ENCODE results near the gene ULK3. TPM values are rescaled to one million over a fixed set of nuclear protein-coding genes. Genes with fewer than 3 reads are reported as not detected.

ULK3 gene
- polyA plus RNA-seq, 4 donors = 29.3 to 35.1 (median 30.0) TPM

- no peak for DNase-seq (ENCODE audit: low read depth in 4 of 4, low spot score in 3 of 4)
Observed at GRCh38 chr15:74868059-74868458, 25.1 kb upstream of the ULK3 start.

GRCh38 chr15:74867466-74868038, 24.6 kb upstream of the ULK3 start:
- DNase-seq (ENCODE audit: low read depth in 4 of 4, low spot score in 3 of 4) = no peak

- DNase-seq (ENCODE audit: low read depth in 4 of 4, low spot score in 3 of 4) = no peak
Observed at GRCh38 chr15:74866090-74866489, 23.1 kb upstream of the ULK3 start.

GRCh38 chr15:74865316-74865715, 22.4 kb upstream of the ULK3 start:
- DNase-seq (ENCODE audit: low read depth in 4 of 4, low spot score in 3 of 4) = no peak

- DNase-seq (ENCODE audit: low read depth in 4 of 4, low spot score in 3 of 4) = no peak
Observed at GRCh38 chr15:74864296-74864695, 21.3 kb upstream of the ULK3 start.

- no peak for DNase-seq (ENCODE audit: low read depth in 4 of 4, low spot score in 3 of 4)
Observed at GRCh38 chr15:74863239-74864056, 20.5 kb upstream of the ULK3 start.

- DNase-seq (ENCODE audit: low read depth in 4 of 4, low spot score in 3 of 4) = no peak
Observed at GRCh38 chr15:74858369-74858740, 15.4 kb upstream of the ULK3 start.

- DNase-seq (ENCODE audit: low read depth in 4 of 4, low spot score in 3 of 4) = no peak
Observed at GRCh38 chr15:74857671-74858368, 14.9 kb upstream of the ULK3 start.

GRCh38 chr15:74857082-74857655, 14.2 kb upstream of the ULK3 start:
- no peak for DNase-seq (ENCODE audit: low read depth in 4 of 4, low spot score in 3 of 4)

GRCh38 chr15:74856537-74856936, 13.6 kb upstream of the ULK3 start:
- no peak for DNase-seq (ENCODE audit: low read depth in 4 of 4, low spot score in 3 of 4)

- no peak for DNase-seq (ENCODE audit: low read depth in 4 of 4, low spot score in 3 of 4)
Observed at GRCh38 chr15:74855857-74856256, 12.9 kb upstream of the ULK3 start.

- DNase-seq (ENCODE audit: low read depth in 4 of 4, low spot score in 3 of 4) = no peak
Observed at GRCh38 chr15:74854453-74855022, 11.6 kb upstream of the ULK3 start.

- no peak for DNase-seq (ENCODE audit: low read depth in 4 of 4, low spot score in 3 of 4)
Observed at GRCh38 chr15:74851960-74852359, 9.0 kb upstream of the ULK3 start.

GRCh38 chr15:74850393-74850792, 7.4 kb upstream of the ULK3 start:
- DNase-seq (ENCODE audit: low read depth in 4 of 4, low spot score in 3 of 4) = no peak

GRCh38 chr15:74847432-74847831, 4.5 kb upstream of the ULK3 start:
- no peak for DNase-seq (ENCODE audit: low read depth in 4 of 4, low spot score in 3 of 4)

- DNase-seq (ENCODE audit: low read depth in 4 of 4, low spot score in 3 of 4) = no peak
Observed at GRCh38 chr15:74845581-74845980, 2.6 kb upstream of the ULK3 start.

GRCh38 chr15:74845208-74845568, 2.2 kb upstream of the ULK3 start:
- DNase-seq (ENCODE audit: low read depth in 4 of 4, low spot score in 3 of 4) = no peak

GRCh38 chr15:74844319-74845207, 1.6 kb upstream of the ULK3 start:
- no peak for DNase-seq (ENCODE audit: low read depth in 4 of 4, low spot score in 3 of 4)

GRCh38 chr15:74843891-74844299, 939 bp upstream of the ULK3 start:
- DNase-seq (ENCODE audit: low read depth in 4 of 4, low spot score in 3 of 4) = no peak

GRCh38 chr15:74843445-74843828, 481 bp upstream of the ULK3 start:
- no peak for DNase-seq (ENCODE audit: low read depth in 4 of 4, low spot score in 3 of 4)

Measured in left renal pelvis (tissue), 4 donors.